EL (cell line): ENCODE measurements around the gene BTBD9.

Source experiments
- DNase-seq: peaks from one replicate; pipeline ENCODE4 v3.0.0-alpha.2; 2016

Gene BTBD9

GRCh38 chr6:38639498-38640215 is at the start of gene BTBD9:
BTBD9 (minus strand) TSS chr6:38639929.
- DNase-seq: peak; percentile 81

- no peak for DNase-seq
These were observed 48.9 kb upstream of the BTBD9 start for GRCh38 chr6:38688579-38689087.

GRCh38 chr6:38687549-38687948 is 47.8 kb upstream of the BTBD9 start:
- DNase-seq: no peak

- no peak for DNase-seq
These were observed 47.3 kb upstream of the BTBD9 start for GRCh38 chr6:38687043-38687353.

- no peak for DNase-seq
These were observed 46.7 kb upstream of the BTBD9 start for GRCh38 chr6:38686270-38687042.

GRCh38 chr6:38684904-38685303 is 45.2 kb upstream of the BTBD9 start:
- DNase-seq: no peak

- no peak for DNase-seq
These were observed 44.5 kb upstream of the BTBD9 start for GRCh38 chr6:38684237-38684636.

- DNase-seq: no peak
These were observed 42.1 kb upstream of the BTBD9 start for GRCh38 chr6:38681850-38682249.

GRCh38 chr6:38679668-38680067 is 39.9 kb upstream of the BTBD9 start:
- no peak for DNase-seq

- DNase-seq: no peak
These were observed 38.5 kb upstream of the BTBD9 start for GRCh38 chr6:38678178-38678760.

- DNase-seq: no peak
These were observed 37.3 kb upstream of the BTBD9 start for GRCh38 chr6:38676974-38677544.

GRCh38 chr6:38676236-38676973 is 36.7 kb upstream of the BTBD9 start:
- DNase-seq: no peak

GRCh38 chr6:38673397-38674165 is 33.9 kb upstream of the BTBD9 start:
- DNase-seq: no peak

GRCh38 chr6:38671885-38672467 is 32.2 kb upstream of the BTBD9 start:
- DNase-seq: peak; percentile 52

GRCh38 chr6:38658418-38659167 is 18.9 kb upstream of the BTBD9 start:
- DNase-seq: no peak

GRCh38 chr6:38656896-38657295 is 17.2 kb upstream of the BTBD9 start:
- DNase-seq: no peak

- DNase-seq: no peak
These were observed 14.5 kb upstream of the BTBD9 start for GRCh38 chr6:38654263-38654662.

- DNase-seq: no peak
These were observed 11.5 kb upstream of the BTBD9 start for GRCh38 chr6:38651121-38651784.

- no peak for DNase-seq
These were observed 10.6 kb upstream of the BTBD9 start for GRCh38 chr6:38650207-38650752.

GRCh38 chr6:38649744-38650143 is 10.0 kb upstream of the BTBD9 start:
- no peak for DNase-seq
